NCI-H1048 (cell line): Measurements from ENCODE around the gene HIVEP3.

Experiments used
- DNase-seq: peaks from one replicate; lab custom pipeline; 2025; lab: John Stamatoyannopoulos, UW

Gene HIVEP3

GRCh38 chr1:41665962-41666917 is 252.5 kb downstream of the HIVEP3 start:
- no peak for DNase-seq

DNA sequence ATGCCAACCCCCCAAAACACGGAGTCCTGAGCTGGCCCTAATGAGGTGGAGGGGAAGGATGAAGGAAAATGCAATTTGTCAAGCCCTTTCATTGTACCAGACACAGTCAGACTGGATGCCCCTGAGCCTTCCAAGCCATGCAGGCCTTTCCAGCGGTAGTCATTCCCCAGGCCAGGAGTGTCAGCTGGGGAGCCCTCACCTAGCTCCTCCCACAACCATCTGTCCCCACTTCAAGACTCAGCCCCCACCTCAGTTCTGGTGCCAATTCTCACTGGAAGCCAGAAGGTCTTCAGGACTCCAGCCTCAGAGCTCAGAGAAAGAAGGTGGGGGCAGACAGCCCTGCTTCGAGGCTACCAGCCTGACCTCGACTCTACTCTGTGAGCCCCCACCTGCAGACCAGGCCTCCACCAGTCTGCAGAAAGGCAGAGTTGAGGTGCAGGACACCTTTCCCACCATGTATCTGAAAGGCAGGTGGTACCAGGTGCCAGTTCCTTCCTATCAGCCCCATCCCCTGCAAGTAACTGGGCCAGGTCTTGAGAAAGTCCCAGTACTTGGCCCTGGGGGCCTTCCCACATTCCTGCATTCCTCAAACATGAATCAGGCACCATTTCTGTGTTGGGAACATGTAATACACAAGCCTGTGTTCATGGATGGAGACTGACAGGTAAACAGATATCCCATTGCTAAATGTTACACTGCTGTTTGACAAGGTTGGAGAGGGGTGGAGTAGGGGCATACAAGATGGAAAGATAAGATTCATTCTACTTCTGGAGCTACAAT is 253.7 kb downstream of the HIVEP3 start:
- no peak for DNase-seq

DNA sequence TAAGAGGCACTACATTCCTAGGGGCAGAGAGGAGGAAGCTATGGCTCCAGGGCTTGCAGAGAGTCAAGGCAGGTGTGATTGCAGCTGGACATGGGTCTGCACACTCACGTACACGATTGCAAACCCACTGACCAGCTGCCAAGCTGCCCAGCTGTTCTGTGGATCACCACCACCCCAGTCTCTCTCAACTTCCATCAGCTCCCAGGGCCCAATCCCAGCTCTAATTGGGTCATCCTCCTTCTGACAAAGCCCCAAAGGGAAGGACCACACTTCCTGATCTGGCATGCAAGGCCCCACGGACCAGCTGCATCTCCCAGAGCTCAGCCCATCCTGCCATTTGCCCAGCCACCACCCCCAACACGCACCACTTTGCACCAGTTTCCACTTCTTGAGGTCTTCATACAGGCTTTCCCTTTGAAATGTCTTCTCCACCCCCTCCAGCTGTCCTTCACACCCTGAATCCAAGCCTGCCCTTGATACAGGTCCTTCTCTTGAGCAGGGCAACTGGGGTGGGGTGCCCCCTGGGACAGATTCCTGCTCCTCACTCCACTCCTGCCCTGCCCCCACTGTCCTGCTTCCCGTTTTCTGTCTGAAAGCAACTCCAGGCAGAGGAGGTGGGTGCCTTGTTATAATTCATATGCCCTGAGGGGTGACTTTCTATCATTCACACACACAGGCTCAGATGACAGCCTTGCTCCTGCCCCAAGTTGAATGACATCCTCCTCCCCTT is 254.9 kb downstream of the HIVEP3 start:
- DNase-seq = no peak

DNA sequence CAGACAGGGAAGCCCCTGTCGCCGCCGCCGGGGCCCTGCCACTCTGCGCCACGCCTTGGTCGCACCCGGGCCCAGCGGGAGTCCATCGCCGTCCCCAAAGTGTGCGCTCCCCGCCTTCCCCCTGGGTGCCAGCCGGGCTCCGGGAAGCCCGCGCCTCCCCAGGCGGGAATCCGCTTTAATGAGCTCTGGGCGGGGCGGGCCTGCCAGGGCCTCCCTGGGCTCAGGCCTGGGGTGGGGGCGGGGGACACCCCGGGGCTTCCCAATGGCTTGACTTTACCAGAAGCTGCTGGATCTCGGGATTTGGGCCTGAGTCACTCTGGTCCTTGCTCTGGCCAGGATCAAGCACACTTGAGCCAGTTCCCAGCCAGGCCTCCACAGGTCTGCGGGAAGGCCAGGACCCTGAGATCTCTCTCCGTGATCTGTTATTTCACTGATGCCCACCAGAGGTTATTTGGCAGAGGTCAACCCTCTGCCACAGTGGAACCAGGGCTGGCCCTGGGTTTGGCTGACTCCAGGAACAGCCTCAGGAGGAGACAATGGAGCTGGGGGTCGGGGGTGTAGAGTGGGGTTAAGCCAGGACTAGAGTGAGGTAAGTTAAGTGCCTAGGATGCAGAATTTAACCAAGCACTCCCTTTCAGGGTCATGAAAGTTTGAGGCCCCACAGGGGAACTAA is 255.8 kb downstream of the HIVEP3 start:
- no peak for DNase-seq

GRCh38 chr1:41662061-41662764 is 256.5 kb downstream of the HIVEP3 start:
- DNase-seq = no peak

DNA sequence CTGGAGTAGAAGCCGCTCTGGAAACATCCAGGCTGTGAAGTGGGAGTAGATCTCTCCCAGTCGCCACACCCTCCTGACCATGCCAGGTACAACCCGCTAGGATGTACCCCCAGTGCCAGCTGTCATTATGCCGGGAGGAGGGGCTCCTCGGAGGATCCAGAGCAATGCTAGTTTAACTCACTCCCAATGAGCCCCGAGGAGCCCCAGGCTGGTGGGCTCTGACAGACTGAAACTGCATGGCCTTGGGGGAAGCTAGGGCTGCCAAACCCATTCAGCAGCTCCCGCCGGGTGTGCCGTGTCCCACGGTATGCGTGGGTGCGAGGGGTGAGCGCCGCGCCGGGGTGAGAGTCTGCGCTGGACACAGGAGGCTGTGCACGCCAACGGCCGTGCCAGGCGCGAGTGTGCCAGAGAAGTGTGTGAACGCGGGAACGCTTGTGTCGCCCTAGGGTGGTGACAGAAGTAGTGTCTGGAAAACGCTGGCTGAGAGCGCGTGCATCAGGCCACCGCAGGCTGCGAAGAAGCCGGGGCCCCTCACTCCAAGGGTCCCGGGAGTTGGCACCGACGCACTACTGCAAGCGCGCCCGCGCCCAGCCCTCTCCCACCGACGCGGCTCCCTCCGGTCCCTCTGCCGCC is 257.2 kb downstream of the HIVEP3 start:
- no peak for DNase-seq

GRCh38 chr1:41660570-41661427 is 257.9 kb downstream of the HIVEP3 start:
- DNase-seq = no peak

- DNase-seq = no peak
Observed at GRCh38 chr1:41659903-41660302, 258.8 kb downstream of the HIVEP3 start.

DNA sequence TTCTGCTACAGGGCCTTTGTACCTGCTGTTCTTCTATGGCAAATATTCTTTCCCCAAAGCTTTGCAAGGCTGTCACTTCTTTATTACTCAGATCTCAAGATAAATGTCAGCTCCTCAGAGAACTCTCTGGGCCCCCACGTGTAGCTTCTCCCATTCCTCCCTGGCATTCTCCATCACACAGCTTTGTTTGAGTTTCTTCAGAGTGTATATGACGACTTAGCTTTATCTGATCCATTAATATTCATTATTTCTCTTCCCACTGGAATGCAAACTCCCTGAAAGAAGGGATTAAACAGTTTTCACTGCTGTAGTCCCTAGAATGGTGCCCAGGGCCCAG is 259.6 kb downstream of the HIVEP3 start:
- no peak for DNase-seq

- no peak for DNase-seq
Observed at GRCh38 chr1:41658431-41659158, 260.1 kb downstream of the HIVEP3 start.

- DNase-seq = no peak
Observed at GRCh38 chr1:41657679-41658295, 260.9 kb downstream of the HIVEP3 start.

GRCh38 chr1:41656825-41657500 is 261.8 kb downstream of the HIVEP3 start:
- DNase-seq = no peak

DNA sequence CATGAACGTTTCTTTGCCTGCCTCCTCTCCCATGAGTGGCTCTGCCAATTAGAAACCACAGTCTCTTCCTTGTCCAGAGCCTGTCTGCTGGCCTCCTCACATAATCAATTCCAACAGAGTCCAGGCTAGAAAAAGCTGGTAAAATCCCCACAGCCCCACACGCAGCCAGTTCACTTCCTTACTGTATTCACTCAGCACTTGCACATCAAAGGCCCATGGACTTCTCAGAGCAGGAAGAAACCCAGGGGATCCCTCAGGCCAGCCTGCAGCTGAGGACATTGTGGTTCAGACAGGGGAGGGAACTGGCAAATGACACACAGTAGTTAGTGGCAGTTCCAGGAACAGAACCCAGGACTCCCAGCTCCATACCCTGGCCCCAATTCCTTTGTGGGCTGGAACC is 262.7 kb downstream of the HIVEP3 start:
- no peak for DNase-seq

DNA sequence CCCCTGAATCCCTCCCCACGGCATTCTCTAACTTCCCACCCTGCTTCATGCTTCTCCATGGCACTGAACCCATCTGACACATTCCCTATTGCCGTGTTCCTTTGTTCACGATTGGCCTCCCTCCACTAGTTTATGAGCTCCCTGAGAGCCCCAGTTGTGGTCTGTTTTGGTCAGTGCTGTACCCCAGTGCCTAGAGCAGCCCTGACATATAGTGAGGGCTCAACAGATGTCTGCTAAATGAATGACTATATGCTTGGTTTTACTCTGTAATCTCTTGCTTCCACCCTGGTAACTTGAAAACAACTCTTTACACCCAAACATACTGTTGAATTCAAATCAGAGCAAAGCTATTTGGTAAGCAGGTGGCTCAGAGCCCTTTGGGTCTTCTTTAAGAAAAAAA is 263.1 kb downstream of the HIVEP3 start:
- DNase-seq = no peak

- DNase-seq = no peak
Observed at GRCh38 chr1:41653574-41653973, 265.1 kb downstream of the HIVEP3 start.

GRCh38 chr1:41652384-41653265 is 266.1 kb downstream of the HIVEP3 start:
- no peak for DNase-seq
